DMS153 treated with DMSO at 0.1 percent for 48 hours (cell line): Measurements from ENCODE around the gene IGF2BP3.

Experiments
- DNase-seq: peaks from one replicate; lab custom pipeline; 2025; ENCODE audit not compliant: unreplicated experiment; lab: John Stamatoyannopoulos, UW

IGF2BP3 gene

DNA sequence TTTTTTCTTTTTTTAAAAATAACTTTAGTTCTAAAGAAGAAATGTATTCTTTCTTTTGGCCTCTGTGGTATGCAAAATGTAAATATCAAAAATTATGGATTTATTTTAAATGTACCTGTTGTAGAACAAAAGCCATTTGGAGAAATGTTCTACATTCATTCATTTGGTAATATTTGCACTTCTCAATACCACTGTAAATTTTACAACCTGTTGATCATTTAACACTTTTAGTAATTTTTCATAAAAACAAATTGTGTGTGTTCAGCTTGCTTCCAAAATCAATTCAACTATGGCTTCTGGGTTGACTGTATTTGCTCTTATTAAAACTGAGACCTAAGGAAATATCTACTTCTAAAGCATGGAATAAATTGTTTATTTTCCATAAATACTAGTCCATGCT is 2.3 kb upstream of the IGF2BP3 start:
- DNase-seq, result no peak

DNA sequence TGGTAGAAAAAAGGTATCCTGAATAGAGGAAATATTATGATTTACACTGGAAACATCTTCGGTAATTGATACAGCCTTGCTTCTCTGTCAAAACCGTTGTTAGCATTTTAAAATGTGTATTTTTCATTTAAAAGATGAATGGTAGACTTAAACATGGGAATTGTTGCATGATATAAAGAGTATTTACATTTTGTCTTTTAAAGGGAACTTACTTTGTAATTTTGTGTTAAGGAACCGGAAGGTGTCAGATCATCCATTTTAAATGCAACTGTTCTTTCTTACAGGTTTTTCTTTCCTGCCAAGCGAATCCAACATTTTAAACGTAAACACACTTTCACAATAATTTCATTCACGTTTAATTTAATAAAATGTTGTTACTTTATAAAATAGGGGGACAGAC is 1.8 kb upstream of the IGF2BP3 start:
- DNase-seq, result no peak

DNA sequence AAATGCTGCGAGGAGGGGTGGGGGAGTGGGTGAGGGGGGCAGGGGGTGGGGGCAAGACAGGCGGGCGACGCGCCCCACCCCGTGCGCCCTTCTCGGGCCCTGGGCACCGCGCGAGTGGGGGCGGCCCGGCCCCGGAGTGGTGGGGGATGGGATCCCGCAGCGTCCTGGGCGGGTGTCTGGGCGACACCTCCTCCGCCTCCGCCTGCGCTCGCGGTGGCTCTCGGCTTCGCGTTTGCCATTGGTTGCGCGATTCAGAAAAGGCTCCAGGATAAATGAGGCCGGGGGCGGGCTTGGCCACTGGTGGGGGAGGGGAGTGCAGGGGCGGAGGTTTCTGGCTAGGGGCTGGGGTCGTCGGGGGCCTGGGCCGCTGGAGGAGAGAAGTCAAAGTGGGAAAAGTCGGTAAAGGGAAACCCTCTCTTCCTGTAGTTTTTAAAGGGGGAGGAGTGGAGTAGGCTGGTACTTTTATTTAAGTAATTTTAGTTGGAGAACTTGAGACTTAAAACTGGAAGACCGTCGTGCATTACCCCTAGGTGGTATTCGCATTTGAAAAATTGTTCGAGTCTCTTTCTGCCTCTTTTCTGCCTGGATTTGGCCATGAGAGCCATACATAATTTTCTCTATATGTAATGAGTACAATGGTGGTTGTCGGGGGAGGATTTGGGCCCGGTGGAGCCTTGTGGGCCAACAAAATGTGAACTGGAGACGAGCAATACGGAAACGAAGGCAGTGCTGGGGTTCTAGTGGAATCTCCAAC is 992 bp upstream of the IGF2BP3 start:
- peak; percentile 93 for DNase-seq

DNA sequence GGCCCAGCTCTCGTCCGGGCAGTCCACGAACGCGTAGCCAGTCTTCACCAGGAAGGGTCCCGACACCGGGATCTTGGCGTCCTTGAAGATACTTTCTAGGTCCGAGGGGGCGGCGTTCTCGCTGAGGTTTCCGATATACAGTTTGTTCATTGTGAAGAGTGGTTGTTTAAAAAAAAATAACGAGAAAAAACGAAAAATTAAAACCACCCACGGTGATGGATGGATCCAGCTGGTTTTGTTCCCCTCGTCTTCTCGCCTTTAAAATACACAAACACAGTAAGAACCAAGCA is 385 bp downstream of the IGF2BP3 start:
- DNase-seq, result no peak

DNA sequence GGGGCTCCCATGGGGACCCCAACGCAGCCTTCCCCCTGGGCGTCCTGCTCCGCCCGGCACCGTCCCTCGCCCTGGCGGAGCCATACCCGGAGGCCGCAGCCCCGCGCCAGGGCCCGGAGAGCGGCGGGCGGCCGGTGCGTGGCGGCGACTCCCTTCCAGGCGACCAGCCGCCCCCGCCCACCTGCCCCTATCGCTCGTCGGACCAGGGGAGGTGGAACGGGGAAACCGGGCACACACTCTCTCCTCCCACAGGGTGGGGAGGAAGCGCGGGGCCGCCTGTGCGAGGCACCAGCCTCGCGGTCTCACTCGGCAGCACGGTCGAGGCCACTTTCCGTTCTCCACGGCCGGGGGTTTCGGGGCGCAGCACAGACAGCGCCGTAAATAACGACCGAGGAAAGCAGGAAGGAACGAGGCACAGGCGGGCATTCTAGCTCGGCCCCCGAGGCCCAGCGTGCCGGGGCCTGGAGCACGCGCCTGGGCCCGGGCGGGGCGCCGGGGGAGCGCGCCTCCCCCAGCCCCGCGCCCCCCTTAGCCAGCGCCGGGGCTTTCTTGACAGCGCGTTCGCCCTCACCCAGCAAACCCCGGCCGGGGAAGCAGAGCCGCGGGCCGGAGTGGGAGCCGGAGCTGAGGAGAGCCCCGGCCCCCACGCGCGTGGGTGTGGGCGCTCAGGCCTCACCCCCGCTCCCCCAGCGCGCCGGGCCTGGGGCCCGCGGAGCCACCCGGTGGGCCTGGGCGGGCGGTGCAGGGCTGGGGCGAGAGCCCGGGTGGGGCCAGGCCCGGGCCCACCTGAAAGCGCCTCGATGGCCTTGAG is 936 bp downstream of the IGF2BP3 start:
- no peak for DNase-seq

DNA sequence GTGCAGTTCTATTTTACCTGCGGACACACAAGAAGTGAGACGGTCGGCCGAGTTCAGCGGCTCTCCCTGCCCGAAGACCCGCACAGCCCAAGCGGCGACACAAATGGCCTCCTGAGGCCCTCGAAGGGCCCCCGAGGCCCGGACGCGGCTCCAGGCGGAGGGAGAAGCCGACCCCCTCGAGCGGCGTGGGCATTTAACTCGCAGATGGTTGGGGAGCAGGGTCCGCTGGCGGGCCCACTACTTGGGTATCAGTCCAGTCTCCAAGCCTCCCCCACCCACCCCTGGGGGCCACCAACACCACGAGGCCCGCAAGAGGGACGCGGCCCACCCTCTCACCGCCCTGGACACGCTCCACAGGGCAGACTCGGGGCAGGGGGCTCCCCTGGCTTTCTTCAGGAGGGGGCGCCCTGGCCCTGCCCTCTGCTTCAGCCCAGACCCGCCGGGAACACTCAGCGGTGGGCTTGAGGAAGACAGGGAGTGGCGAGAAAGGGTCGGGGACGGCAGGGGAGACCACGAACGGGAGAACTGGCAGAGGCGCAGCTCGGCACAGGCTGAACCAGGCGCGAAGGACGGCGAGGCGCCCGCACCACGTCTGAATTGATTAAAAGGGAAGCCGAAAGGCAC is 1.7 kb downstream of the IGF2BP3 start:
- no peak for DNase-seq

DNA sequence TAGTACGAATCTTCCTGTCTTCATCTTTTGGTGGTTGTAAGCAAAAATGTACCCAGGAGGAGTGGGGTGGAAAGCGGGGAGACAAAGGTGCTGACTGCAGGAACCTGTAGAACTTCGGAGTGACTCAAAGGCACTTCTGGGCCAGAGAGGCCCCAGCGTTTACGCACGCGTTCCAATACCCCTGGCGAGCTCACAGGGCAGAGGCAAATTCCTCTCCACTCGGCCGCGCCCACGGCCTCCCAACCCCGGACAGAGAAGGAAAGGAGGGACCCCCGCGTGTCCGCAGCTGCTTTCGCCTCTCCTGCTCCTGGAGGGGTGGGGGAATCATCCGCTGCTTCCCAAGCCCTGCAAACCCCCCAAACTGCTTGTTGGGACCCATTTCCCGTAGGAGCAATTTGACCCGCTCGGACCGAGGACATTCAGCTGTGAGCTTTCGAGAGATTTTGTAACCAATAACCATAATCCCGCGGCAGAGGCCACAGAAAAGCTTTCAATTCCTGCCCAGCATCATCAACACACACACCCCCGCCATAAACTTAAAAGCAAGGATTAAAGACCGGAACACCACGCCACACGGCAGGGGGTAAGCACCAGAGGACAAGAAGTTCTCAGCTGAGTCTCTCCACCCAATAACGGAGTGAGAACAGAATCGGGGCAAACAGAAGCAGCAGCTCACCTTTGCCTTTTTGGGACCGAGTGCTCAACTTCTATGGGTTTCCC is 2.3 kb downstream of the IGF2BP3 start:
- DNase-seq, result peak; percentile 28

DNA sequence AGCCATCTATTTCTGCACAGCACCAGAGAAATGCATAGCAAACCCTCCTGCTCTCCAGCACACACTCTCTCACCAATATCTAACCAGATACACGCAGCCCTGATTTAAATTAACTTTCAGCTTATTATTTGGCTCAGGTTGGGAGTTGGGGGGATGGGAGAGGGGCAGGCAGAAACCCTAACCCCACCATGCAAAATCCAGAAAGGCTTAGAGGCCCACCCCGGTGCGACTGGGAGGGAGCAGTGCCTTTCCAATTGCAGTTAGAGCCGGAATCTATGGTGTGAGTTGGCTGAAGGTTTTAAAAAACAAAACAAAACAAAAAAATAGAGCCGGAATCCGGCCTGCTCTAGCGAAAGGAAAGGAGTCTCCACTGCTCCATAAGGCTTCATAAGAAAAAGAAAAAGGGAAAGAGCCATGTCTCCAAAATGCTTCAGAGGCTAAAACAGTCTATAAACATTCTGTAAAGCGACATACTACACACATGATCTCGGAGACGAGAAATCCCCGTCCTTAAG is 2.9 kb downstream of the IGF2BP3 start:
- DNase-seq, result no peak

DNA sequence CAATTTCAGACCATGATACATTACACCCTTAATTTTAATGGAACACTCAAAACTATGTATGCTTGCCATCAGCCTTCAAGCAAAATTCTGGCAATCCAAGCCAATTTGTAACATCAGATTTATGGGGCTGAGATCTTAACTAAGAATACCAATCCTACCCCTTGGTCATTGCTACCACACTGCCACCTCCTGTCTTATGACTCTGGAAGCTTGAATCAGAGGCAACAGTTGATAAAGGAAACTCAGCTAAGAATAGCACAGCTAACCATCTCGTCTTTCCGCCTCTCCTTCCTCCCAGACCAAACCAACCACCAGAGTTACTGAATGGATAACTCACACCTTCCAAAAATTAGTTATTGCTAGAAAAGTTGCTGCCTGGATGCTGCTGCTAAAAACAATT is 7.4 kb downstream of the IGF2BP3 start:
- DNase-seq, result no peak

DNA sequence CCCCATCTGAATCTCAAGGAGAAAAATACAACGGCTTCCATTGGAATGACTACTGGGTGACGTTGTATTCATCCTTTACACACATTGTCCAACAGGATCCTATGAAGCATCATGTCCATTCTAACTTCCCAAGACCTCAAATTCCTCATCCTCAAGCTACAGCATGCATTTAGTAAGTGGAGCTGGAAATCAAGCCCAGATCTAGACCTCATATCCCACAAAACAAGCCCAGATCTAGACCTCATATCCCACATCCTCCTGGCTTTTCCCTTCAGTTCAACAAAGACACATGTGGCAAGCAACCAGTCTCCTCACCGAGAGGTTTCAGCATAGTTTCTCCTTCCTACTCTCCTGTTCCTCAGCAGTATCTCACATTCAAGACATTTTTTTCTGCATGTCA is 12.2 kb downstream of the IGF2BP3 start:
- no peak for DNase-seq

DNA sequence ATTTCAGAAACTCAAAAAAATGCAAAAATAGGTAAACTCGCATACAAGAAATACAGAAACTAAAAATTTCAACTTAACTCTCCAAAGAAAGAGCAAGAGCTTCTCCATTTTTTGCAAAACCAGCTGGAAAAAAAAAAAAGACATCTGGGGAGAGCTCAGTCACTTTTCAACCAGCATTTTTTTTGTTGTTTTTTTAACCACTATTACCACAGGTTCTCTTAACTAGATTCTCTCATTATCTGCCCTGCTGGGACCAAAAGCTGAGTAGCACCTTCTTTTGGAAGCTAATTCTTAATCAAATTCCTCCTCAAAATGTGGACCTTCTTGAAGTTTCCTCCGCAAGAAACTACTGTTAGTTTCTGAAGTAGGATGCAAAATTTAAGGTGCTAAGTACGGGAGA is 14.2 kb downstream of the IGF2BP3 start:
- no peak for DNase-seq

DNA sequence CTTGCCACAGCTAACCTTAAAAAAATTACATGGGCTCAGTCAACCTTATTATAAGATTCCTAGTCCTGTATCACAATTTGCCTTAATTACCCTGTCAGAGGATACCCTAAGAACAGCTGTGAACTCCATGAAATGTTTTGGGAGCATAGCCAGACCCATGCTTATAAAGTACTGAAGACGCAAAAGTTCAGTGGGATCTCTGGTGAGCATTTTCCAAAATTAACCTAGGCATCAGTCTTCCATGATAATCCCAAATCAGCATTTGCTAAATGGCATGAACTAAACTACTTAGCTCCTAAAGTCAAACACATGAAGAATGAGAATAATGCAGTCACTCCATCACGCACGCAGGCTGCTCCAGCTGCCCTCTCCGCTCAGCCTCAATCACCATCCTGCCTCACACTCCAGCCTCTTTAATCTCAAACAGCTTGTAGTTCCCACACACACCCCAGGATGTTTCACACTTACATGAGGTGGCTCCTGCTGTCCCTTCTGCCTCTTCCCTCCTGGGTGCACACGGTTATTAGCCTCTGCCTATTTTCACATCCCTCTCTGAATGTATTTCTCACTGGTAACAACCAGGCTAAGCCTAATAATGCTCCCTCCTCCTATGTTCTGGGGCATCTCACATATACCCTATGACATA is 15.3 kb downstream of the IGF2BP3 start:
- DNase-seq, result no peak

DNA sequence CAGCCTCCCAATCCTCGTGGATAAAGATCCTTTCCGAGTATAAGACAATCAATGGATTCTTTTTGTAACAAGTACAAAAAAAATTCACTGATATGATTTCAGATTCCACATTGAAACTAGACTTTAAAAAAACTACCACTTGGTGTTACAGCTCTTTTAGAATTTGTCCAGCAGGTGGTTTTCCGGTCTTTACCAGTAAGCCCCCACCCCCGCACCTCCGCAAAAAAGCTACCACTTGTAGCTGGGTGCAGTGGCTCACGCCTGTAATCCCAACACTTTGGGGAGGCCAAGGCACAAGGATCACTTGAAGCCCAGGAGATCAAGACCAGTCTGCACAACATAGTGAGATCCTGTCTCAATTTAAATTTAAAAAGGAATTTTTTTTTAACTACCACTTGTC is 19.8 kb downstream of the IGF2BP3 start:
- DNase-seq, result no peak

DNA sequence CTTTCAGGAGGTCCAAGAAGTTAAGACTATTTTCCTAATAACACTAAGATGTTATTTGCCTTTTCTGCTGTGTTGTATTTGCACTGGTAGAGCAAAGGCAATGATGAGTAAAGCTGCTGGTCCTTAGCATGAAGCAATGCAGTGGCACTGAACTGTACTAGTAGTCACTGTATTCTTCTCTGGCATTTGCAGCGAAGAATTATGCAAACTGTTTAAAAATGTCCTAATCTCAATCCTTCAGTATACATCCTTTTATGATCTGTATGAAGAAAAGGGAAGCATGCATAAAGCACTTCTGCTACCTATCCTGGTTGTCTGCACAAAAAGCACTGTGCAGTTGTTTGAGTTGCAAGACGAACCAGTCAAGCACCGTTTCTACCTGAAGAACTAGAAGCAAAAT is 20.4 kb downstream of the IGF2BP3 start:
- no peak for DNase-seq

DNA sequence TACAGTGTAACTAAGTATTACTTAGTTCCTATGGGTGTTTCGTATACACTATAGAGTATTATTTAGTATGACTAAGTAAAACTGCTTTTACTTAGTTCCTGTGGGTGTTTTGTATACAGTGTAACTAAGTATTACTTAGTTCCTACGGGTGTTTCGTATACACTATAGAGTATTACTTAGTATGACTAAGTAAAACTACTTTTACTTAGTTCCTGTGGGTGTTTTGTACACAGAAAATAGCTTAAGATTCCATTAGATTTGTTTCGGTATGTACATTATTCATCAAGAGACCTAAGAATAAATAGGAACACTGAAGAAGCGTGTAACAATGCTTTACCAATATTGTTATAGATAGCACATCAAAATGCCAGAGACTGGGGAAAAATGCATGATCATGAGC is 25.0 kb downstream of the IGF2BP3 start:
- DNase-seq, result no peak

DNA sequence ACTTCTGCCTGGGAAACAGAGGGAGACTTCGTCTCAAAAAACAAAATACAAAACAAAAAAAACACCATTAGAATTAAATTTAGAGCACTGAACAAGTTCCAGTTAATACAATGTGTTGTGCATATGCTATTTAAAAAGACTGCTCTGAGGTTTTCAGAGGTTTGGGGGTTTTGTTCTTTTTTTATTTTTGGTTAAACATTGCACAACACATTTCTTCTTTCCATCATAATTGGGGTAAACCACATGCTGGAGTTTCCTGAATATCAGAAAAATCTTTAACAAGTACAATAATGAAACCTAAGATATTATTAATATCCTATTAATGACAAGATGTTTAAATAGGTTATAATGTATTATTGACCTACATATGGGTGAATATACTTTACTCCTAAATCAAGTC is 26.3 kb downstream of the IGF2BP3 start:
- DNase-seq, result no peak

DNA sequence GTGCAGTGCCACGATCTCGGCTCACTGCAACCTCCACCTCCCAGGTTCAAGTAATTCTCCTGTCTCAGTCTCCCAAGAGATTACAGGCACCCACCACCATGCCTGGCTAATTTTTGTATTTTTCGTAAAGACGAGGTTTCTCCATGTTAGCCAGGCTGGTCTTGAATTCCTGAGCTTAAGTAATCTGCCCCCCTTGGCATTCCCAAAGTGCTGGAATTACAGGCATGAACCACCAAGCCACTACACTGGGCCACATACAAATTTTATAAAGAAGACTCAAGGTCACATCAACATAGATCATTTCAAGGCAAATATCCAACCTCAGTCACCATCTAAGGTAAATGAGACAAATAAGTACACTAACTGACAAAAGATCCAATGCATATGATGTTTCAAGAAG is 32.1 kb downstream of the IGF2BP3 start:
- no peak for DNase-seq

DNA sequence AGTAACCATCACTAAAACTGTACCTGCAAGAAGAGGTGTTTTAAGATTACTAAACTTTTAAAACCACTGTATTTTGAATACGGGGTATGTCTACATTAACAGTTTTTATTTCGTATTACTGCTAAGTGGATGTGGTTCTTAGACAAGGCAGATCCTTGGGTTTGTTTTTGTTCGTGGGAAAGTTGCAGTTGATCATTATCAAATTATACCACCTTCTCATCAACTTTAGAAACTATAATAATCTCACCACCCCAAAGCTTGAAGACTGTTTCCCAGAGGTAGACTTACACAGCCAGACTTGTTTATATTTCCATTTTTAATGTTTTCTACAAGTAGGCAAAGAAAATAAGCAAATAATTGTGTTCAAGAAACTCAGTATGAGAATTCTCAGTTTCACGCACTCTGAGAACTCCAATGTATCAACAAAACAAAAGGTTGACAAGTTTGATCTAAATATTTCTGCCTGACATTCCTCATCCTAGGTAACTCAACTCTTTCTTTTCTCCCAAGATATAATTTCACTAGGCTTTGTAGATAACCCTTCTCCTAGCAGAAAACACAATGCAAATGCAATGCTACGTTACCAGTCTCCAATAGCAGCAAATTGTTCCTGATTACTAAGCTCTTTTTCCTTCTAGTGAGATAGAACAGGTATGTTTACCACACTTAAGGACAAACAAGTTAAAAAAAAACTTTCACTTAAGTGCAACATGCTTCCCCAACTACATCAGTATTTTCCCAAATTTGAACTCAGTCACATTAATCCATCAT is 36.0 kb downstream of the IGF2BP3 start:
- no peak for DNase-seq

DNA sequence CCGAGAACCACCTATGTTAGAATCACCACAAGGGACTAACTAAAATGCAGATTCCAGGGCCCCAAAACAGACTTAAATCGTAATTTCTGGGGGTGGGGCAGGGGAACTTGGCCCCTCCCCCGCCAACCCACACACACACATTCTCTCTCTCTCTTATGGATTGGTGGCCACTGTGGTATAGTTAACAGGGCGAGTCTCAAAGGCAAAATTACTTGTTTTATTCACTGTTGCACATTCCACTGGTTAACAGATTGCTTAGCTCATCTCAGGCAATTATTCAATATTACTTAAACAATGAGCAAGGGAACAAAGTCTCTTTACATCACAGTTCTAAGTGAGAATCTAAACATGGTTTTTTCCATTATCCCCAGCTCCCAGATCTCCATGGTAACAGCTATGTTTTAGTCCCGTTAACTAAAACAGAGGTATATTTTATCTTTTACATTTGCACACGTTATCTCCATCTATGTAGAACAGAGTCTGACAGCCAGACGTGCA is 38.5 kb downstream of the IGF2BP3 start:
- DNase-seq, result no peak

DNA sequence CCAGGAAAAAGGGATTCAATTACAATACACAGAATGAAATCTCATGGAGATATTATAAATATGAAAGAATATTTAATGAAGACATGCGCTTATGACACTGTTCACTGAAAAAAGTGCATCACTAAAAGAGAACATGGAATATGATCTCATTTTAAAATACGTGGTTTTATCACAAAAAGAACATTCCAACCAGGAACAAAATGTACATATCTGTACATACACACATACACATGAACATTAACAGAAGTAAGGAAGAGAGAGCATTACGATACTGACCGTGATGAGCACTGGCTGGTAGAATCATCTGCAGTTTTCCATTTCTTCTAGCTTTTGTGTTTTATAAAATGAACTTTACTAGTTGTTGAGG is 39.4 kb downstream of the IGF2BP3 start:
- DNase-seq, result no peak
